Large intestine (tissue), 3 donors: ENCODE results near the gene WWC1. TPM values are rescaled to one million over a fixed set of nuclear protein-coding genes. Genes with fewer than 3 reads are reported as not detected.

Experiments used
- DNase-seq, 2 donors: peaks; one replicate each; pipeline versions ENCODE4 v3.0.0 to v3.0.0-alpha.2; 2013
- H3K27ac ChIP-seq: one replicate; pipeline ENCODE4 v1.5.1; 2013; ENCODE audit warnings: low read length
- H3K27me3 ChIP-seq: 2 replicates; pipeline ENCODE4 v1.6.1; 2013; ENCODE audit warnings: low read length; ENCODE audit not compliant: control insufficient read depth, insufficient read depth
- H3K36me3 ChIP-seq: 2 replicates; pipeline ENCODE4 v1.6.1; 2013; ENCODE audit warnings: low read length; ENCODE audit not compliant: control insufficient read depth, insufficient read depth
- H3K4me1 ChIP-seq: one replicate; pipeline ENCODE4 v1.6.1; 2013; ENCODE audit warnings: low read length; ENCODE audit not compliant: control insufficient read depth, insufficient read depth
- H3K4me3 ChIP-seq: one replicate; pipeline ENCODE4 v1.5.1; 2013; ENCODE audit warnings: low read length
- H3K9me3 ChIP-seq: one replicate; pipeline ENCODE4 v1.6.1; 2013; ENCODE audit warnings: mild to moderate bottlenecking, low read depth, low read length, moderate library complexity; ENCODE audit not compliant: control insufficient read depth
- WGBS: methylation state at CpG from one replicate; pipeline ENCODE4 v1.1.5; 2013; ENCODE audit warnings: low lambda C conversion rate; ENCODE audit not compliant: insufficient coverage; 5-methylcytosine and 5-hydroxymethylcytosine counted together
- polyA plus RNA-seq: library from polyadenylated mRNA; unstranded; fragments of 120-200 nt; gene quantifications from one replicate; pipeline ENCODE4 v1.2.1, GENCODE V29; 2013

Gene WWC1
- polyA plus RNA-seq, 1 donor, result 28.6 TPM

- Histone ChIP-seq H3K9me3 (no peaks in the 10 kb centered on the region), H3K27me3 (no peaks in the 10 kb centered on the region), H3K4me3 (no peak overlapping the region), H3K36me3 (no peaks in the 10 kb centered on the region), H3K4me1 (peaks cover 5% of the 10 kb centered on the region), H3K27ac (no peak overlapping the region)
- no CpG with 5 or more reads among the region's 4 CpGs for WGBS
- DNase-seq, result no peak
Observed at GRCh38 chr5:168374532-168374931, 83.1 kb downstream of the WWC1 start.

- Histone ChIP-seq H3K36me3 (no peaks in the 10 kb centered on the region), H3K27ac (no peak overlapping the region), H3K4me3 (no peak overlapping the region), H3K9me3 (no peaks in the 10 kb centered on the region), H3K27me3 (no peaks in the 10 kb centered on the region), H3K4me1 (peaks cover 5% of the 10 kb centered on the region)
- DNase-seq, result no peak
- 79% methylated on average over 2 of the region's 7 CpGs for WGBS
Observed at GRCh38 chr5:168375214-168375613, 83.8 kb downstream of the WWC1 start.

- DNase-seq, result no peak
- H3K27me3 ChIP-seq, result no peaks in the 10 kb centered on the region
- no peak overlapping the region for H3K27ac ChIP-seq
- WGBS, result no CpG with 5 or more reads among the region's 2 CpGs
- no peaks in the 10 kb centered on the region for H3K9me3 ChIP-seq
- no peaks in the 10 kb centered on the region for H3K4me1 ChIP-seq
- no peak overlapping the region for H3K4me3 ChIP-seq
- no peaks in the 10 kb centered on the region for H3K36me3 ChIP-seq
Observed at GRCh38 chr5:168377525-168377924, 86.1 kb downstream of the WWC1 start.

GRCh38 chr5:168378741-168379140 lies 87.3 kb downstream of the WWC1 start:
- no peak overlapping the region for H3K4me3 ChIP-seq
- H3K9me3 ChIP-seq, result no peaks in the 10 kb centered on the region
- 100% methylated on average over 1 of the region's 4 CpGs for WGBS
- H3K27ac ChIP-seq, result no peak overlapping the region
- H3K27me3 ChIP-seq, result no peaks in the 10 kb centered on the region
- no peaks in the 10 kb centered on the region for H3K4me1 ChIP-seq
- H3K36me3 ChIP-seq, result no peaks in the 10 kb centered on the region
- no peak for DNase-seq

- Histone ChIP-seq H3K9me3 (no peaks in the 10 kb centered on the region), H3K27ac (no peak overlapping the region), H3K4me3 (no peak overlapping the region), H3K36me3 (peaks cover 20% of the 10 kb centered on the region), H3K27me3 (no peaks in the 10 kb centered on the region), H3K4me1 (no peaks in the 10 kb centered on the region)
- no peak for DNase-seq
- no CpG with 5 or more reads among the region's 3 CpGs for WGBS
Observed at GRCh38 chr5:168382421-168382820, 91.0 kb downstream of the WWC1 start.

- Histone ChIP-seq H3K27me3 (no peaks in the 10 kb centered on the region), H3K9me3 (no peaks in the 10 kb centered on the region), H3K36me3 (peaks cover 30% of the 10 kb centered on the region), H3K4me1 (no peaks in the 10 kb centered on the region), H3K27ac (no peak overlapping the region), H3K4me3 (no peak overlapping the region)
- no peak for DNase-seq
- no CpG with 5 or more reads among the region's 4 CpGs for WGBS
Observed at GRCh38 chr5:168390491-168390890, 99.0 kb downstream of the WWC1 start.

- Histone ChIP-seq H3K36me3 (peaks cover 24% of the 10 kb centered on the region), H3K27me3 (no peaks in the 10 kb centered on the region), H3K9me3 (no peaks in the 10 kb centered on the region), H3K4me3 (no peak overlapping the region), H3K4me1 (no peaks in the 10 kb centered on the region), H3K27ac (no peak overlapping the region)
- 57% methylated on average over 3 of the region's 3 CpGs for WGBS
- DNase-seq, result no peak
Observed at GRCh38 chr5:168393773-168394172, 102.3 kb downstream of the WWC1 start.

GRCh38 chr5:168400429-168401220 lies 109.2 kb downstream of the WWC1 start:
- Histone ChIP-seq H3K36me3 (peaks cover 33% of the 10 kb centered on the region), H3K4me3 (no peak overlapping the region), H3K27me3 (no peaks in the 10 kb centered on the region), H3K4me1 (no peaks in the 10 kb centered on the region), H3K9me3 (no peaks in the 10 kb centered on the region), H3K27ac (no peak overlapping the region)
- no peak for DNase-seq
- WGBS, result 90% methylated on average over 2 of the region's 4 CpGs

GRCh38 chr5:168401226-168401625 lies 109.8 kb downstream of the WWC1 start:
- no peaks in the 10 kb centered on the region for H3K9me3 ChIP-seq
- H3K27me3 ChIP-seq, result no peaks in the 10 kb centered on the region
- H3K4me3 ChIP-seq, result no peak overlapping the region
- 80% methylated on average over 1 of the region's 5 CpGs for WGBS
- peaks cover 36% of the 10 kb centered on the region for H3K36me3 ChIP-seq
- H3K27ac ChIP-seq, result no peak overlapping the region
- no peaks in the 10 kb centered on the region for H3K4me1 ChIP-seq
- DNase-seq, result no peak

- peaks cover 38% of the 10 kb centered on the region for H3K36me3 ChIP-seq
- WGBS, result no CpG with 5 or more reads among the region's 4 CpGs
- DNase-seq, result no peak
- no peak overlapping the region for H3K4me3 ChIP-seq
- H3K9me3 ChIP-seq, result no peaks in the 10 kb centered on the region
- no peaks in the 10 kb centered on the region for H3K4me1 ChIP-seq
- no peak overlapping the region for H3K27ac ChIP-seq
- H3K27me3 ChIP-seq, result no peaks in the 10 kb centered on the region
Observed at GRCh38 chr5:168401880-168402279, 110.4 kb downstream of the WWC1 start.

- H3K4me1 ChIP-seq, result no peaks in the 10 kb centered on the region
- H3K27ac ChIP-seq, result no peak overlapping the region
- H3K9me3 ChIP-seq, result no peaks in the 10 kb centered on the region
- H3K36me3 ChIP-seq, result peaks cover 46% of the 10 kb centered on the region
- H3K27me3 ChIP-seq, result no peaks in the 10 kb centered on the region
- DNase-seq, result no peak
- H3K4me3 ChIP-seq, result no peak overlapping the region
- no CpG with 5 or more reads among the region's 12 CpGs for WGBS
Observed at GRCh38 chr5:168404365-168404764, 112.9 kb downstream of the WWC1 start.
